Embryonic facial prominence (tissue), 1 donor: ENCODE results near the gene PAXX.
"Not testable (repeated sequence)": the region's sequence is repeated elsewhere in the genome, so short reads cannot be mapped to it uniquely, and the experiment has no call there.

Experiments used
- DNase-seq: peaks from one replicate; pipeline ENCODE4 v3.0.0-alpha.2; 2016; ENCODE audit errors: extremely low spot score

The PAXX gene

GRCh38 chr9:137032858-137033257, 40.6 kb downstream of the PAXX start:
- DNase-seq, result no peak

GRCh38 chr9:137033481-137033880, 41.3 kb downstream of the PAXX start:
- not testable (repeated sequence) for DNase-seq

GRCh38 chr9:137034039-137034708, 42.0 kb downstream of the PAXX start:
- DNase-seq, result no peak

- peak; percentile 77 for DNase-seq
Observed at GRCh38 chr9:137034709-137035506, 42.7 kb downstream of the PAXX start.

GRCh38 chr9:137035507-137035834, 43.2 kb downstream of the PAXX start:
- DNase-seq, result no peak

GRCh38 chr9:137035937-137036336, 43.7 kb downstream of the PAXX start:
- DNase-seq, result no peak

GRCh38 chr9:137037035-137037434, 44.8 kb downstream of the PAXX start:
- no peak for DNase-seq

- DNase-seq, result no peak
Observed at GRCh38 chr9:137037483-137037882, 45.3 kb downstream of the PAXX start.

- DNase-seq, result no peak
Observed at GRCh38 chr9:137038916-137039315, 46.7 kb downstream of the PAXX start.

- no peak for DNase-seq
Observed at GRCh38 chr9:137039611-137040366, 47.6 kb downstream of the PAXX start.

- DNase-seq, result no peak
Observed at GRCh38 chr9:137040568-137040967, 48.3 kb downstream of the PAXX start.

- no peak for DNase-seq
Observed at GRCh38 chr9:137041124-137041523, 48.9 kb downstream of the PAXX start.

- DNase-seq, result no peak
Observed at GRCh38 chr9:137042751-137043727, 50.8 kb downstream of the PAXX start.
